ENCODE data around the gene SFXN3.

Gene SFXN3

DNA sequence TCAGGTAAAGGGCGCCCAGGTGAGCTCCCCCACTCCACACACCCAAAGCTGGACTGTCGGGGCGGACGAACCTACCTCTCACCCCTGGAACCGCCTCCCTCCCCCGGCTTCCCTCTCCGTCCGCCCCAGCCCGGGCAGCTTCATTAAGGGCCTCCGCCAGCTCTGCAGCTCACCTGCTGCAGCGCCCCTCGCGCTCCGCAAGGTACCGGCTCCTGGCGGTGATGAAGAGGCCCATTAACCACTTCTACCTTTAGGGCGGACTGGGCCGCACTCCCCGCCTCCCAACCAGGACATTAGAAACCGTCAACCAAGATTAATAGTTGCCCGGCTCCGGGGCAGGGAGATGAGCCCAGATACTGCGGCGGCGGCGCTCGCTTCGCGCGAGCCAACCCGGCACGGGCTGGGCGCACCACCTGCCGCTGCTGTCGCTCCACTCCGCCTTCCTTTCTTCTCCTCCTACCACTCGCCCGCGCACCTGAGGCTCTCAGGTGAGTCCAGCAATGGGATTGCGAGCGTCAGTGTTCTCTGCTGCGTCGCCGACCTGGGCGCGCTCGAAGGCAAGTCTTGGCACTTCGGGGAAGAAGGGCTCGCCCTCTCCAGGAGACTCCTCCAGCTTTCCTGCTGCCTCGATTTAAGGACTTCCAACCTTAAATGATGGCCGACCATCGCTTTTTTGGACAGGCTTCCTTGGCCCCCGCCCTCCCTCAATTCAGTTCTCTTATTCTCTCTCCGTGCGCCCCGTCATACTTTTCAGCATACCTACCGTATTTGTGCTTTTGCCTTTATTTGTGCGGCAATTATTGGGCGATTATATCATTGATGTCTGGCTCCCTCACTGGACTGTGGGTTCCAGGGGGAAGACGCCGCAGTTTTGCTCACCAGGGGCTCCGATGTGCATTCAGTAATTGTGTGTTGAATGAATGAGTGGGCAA lies 17.2 kb downstream of the SFXN3 start:
- DNase-seq (ENCODE audit: extremely low read depth, low read depth): no peak
- TF ChIP-seq, protein P1, sequence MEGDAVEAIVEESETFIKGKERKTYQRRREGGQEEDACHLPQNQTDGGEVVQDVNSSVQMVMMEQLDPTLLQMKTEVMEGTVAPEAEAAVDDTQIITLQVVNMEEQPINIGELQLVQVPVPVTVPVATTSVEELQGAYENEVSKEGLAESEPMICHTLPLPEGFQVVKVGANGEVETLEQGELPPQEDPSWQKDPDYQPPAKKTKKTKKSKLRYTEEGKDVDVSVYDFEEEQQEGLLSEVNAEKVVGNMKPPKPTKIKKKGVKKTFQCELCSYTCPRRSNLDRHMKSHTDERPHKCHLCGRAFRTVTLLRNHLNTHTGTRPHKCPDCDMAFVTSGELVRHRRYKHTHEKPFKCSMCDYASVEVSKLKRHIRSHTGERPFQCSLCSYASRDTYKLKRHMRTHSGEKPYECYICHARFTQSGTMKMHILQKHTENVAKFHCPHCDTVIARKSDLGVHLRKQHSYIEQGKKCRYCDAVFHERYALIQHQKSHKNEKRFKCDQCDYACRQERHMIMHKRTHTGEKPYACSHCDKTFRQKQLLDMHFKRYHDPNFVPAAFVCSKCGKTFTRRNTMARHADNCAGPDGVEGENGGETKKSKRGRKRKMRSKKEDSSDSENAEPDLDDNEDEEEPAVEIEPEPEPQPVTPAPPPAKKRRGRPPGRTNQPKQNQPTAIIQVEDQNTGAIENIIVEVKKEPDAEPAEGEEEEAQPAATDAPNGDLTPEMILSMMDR (IDR thresholded peaks at IDR 0.05; ENCODE audit: low read depth, low read length): no peak

DNA sequence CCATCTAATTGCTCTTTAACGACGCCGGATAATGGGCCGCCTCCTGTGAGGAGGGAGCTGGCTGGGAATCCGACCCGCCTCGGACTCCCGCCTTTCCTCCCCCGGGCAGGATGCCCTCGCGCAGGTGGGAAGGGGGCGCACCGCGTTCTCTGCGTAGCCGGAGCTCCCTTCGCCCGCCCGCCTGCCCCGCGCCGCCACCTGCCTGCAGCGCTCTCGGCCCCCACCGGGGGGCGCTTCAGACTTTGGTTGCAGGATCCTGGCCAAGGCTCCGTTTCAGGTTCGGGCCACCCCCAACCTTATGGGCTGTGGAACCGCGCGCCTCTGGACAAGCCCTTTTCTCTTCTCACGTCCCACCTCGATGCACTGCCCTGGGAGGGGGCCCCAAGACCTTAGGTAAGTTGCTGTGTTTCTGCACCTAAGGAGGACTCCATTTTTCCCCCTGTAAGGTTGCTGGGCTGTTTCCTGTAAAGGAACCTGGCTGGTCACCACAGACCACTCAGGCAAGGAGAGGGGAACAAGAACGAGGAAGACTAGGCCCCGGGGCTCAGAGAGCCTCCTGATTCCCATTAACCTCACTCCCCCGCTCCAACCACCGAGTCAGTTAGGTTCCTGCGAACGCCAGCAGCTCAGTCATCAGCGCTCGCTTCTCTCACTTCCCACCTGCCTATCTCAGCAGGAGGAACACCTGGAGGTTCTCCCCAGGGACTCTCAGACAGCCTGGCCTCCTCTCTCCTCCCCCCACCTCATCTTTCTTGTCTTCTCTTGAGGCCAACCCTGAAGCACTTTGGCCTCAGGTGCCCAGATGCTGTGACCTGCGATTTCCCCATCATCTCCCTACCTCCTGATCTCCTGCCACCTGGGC lies 19.4 kb downstream of the SFXN3 start:
- DNase-seq (ENCODE audit: extremely low read depth, low read depth): no peak
- TF ChIP-seq, protein P1 (IDR thresholded peaks at IDR 0.05; ENCODE audit: low read depth, low read length): peak; percentile 77

DNA sequence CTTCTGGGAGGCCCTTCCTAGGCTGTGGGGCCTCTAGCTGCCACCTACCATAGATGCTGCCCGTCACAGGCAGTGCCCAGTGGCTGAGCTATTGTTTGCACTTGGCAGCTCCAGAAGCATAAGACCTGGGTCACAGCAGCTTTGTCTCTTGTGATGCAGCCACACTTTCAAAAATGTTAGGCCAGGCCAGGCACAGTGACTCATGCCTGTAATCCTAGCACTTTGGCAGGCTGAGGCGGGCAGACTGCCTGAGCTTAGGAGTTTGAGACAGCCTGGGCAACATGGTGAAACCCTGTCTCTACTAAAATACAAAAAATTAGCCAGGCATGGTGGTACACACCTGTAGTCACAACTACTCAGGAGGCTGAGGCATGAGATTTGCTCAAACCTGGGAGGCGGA lies 21.3 kb downstream of the SFXN3 start:
- TF ChIP-seq, protein P1 (IDR thresholded peaks at IDR 0.05; ENCODE audit: low read depth, low read length): no peak
- peak; percentile 46 for DNase-seq (ENCODE audit: extremely low read depth, low read depth)

DNA sequence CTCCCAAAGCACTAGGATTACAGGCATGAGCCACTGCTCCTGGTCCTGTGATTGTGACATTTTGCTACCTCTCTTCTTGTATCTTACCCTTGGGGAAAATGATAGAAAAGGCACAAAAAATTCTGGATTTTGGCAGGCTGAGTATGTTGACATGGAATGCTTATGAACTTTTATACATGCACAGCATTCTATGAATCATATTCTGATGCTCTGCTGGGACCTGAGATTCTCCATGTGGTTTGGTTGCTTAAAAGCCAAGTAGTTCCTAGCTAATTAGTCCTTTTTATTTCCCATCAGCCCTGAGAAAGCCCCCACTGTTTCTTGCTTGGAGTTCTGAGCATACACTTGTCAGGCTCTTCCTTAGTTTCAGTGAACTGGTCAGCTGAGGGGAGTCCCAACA lies 22.5 kb downstream of the SFXN3 start:
- TF ChIP-seq, protein P1 (IDR thresholded peaks at IDR 0.05; ENCODE audit: low read depth, low read length): no peak
- DNase-seq (ENCODE audit: extremely low read depth, low read depth): no peak

DNA sequence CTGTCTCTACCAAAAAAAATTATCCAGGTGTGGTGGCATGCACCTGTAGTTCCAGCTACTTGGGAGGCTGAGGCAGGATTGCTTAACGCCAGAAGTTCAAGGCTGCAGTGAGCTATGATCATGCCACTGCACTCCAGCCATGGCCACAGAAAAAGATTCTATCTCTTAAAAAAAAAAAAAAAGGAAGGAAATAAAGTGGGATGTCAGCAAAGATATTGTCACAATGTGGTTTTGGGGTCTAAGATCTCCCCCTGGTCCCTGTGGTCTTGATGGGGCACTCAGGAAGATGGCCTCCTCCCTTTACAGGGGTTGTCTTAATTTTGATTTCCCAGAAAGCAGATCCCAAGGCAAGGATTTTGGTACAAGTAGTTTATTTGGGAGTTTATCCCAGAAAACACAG lies 23.3 kb downstream of the SFXN3 start:
- TF ChIP-seq, protein P1 (IDR thresholded peaks at IDR 0.05; ENCODE audit: low read depth, low read length): no peak
- no peak for DNase-seq (ENCODE audit: extremely low read depth, low read depth)

DNA sequence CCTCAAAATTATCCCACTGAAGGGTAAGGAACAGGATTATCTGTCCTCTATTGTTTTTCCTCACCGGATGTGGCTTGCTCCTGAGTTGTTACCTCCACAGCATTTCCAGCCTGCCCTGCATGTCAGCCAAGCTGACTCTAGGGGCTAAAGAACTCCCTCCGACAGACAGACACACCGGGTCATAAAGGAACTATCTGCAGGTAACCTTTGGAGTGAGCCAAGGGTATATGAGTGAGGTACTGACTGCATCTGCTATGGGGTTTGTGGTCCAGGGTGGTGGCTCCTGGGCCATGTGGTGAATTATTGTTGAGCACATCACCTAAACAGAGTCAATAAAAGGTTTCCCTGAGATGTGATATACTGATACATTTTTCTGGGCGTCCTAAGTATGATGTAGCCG lies 23.8 kb downstream of the SFXN3 start:
- DNase-seq (ENCODE audit: extremely low read depth, low read depth): no peak
- TF ChIP-seq, protein P1 (IDR thresholded peaks at IDR 0.05; ENCODE audit: low read depth, low read length): no peak

DNA sequence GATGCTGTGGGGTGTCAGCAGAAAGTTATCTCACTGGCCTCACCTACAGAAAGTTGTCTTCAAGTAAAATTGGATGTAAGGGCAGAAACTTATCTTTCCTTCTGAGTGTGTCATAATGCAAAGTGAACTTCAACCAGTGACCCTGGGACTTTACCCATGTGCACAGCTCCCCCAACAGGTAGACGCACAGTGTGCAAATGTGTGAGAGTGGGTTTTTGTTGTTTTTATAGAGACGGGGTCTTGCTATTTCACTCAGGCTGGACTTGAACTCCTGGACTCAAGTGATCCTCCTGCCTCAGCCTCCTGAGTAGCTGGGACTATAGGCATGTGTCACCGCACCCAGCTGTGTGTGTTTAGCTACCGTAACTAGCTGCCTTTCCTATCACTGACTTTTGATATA lies 24.4 kb downstream of the SFXN3 start:
- TF ChIP-seq, protein P1 (IDR thresholded peaks at IDR 0.05; ENCODE audit: low read depth, low read length): no peak
- DNase-seq (ENCODE audit: extremely low read depth, low read depth): no peak
